NCI-H1105 treated with DMSO at 0.1 percent for 48 hours (cell line): Measurements from ENCODE around the gene INAFM1.
"Not testable (repeated sequence)": the region's sequence is repeated elsewhere in the genome, so short reads cannot be mapped to it uniquely, and the experiment has no call there.

ENCODE experiments used
- DNase-seq: peaks from one replicate; lab custom pipeline; 2025; lab: John Stamatoyannopoulos, UW

INAFM1 gene

GRCh38 chr19:47240996-47241918 lies 33.4 kb upstream of the INAFM1 start:
- DNase-seq: peak; percentile 81

GRCh38 chr19:47241919-47242577 lies 32.6 kb upstream of the INAFM1 start:
- no peak for DNase-seq

- no peak for DNase-seq
Measured at GRCh38 chr19:47243364-47243775, 31.3 kb upstream of the INAFM1 start.

- peak; percentile 66 for DNase-seq
Measured at GRCh38 chr19:47243776-47244547, 30.7 kb upstream of the INAFM1 start.

GRCh38 chr19:47247308-47247990 lies 27.2 kb upstream of the INAFM1 start:
- DNase-seq: peak; percentile 6

GRCh38 chr19:47253016-47253415 lies 21.7 kb upstream of the INAFM1 start:
- not testable (repeated sequence) for DNase-seq

- DNase-seq: no peak
Measured at GRCh38 chr19:47253467-47253881, 21.2 kb upstream of the INAFM1 start.

- DNase-seq: no peak
Measured at GRCh38 chr19:47253970-47254369, 20.7 kb upstream of the INAFM1 start.

- peak; percentile 99 for DNase-seq
Measured at GRCh38 chr19:47255879-47256692, 18.6 kb upstream of the INAFM1 start, which contains the start of gene CCDC9. TSS of gene CCDC9 (plus strand) at chr19:47256525. CDS start at chr19:47258401, 1,876 bp downstream.

- peak; percentile 100 for DNase-seq
Measured at GRCh38 chr19:47256693-47257410, 17.8 kb upstream of the INAFM1 start.

- no peak for DNase-seq
Measured at GRCh38 chr19:47257411-47258169, 17.1 kb upstream of the INAFM1 start.

GRCh38 chr19:47258434-47258833 lies 16.3 kb upstream of the INAFM1 start:
- no peak for DNase-seq

GRCh38 chr19:47258895-47259555 lies 15.7 kb upstream of the INAFM1 start:
- no peak for DNase-seq

- DNase-seq: no peak
Measured at GRCh38 chr19:47260476-47260875, 14.2 kb upstream of the INAFM1 start.

GRCh38 chr19:47261946-47262793 lies 12.5 kb upstream of the INAFM1 start:
- DNase-seq: not testable (repeated sequence)

- DNase-seq: no peak
Measured at GRCh38 chr19:47264629-47265028, 10.1 kb upstream of the INAFM1 start.

- no peak for DNase-seq
Measured at GRCh38 chr19:47266401-47266941, 8.2 kb upstream of the INAFM1 start.

- no peak for DNase-seq
Measured at GRCh38 chr19:47267350-47267759, 7.3 kb upstream of the INAFM1 start.
